ENCODE data around the gene MAJIN. TPM values are rescaled to one million over a fixed set of nuclear protein-coding genes. Genes with fewer than 3 reads are reported as not detected.

Gene MAJIN
- total and polyA plus RNA-seq, 4 donors = 0.09 to 0.31 TPM; not detected in 2

DNA sequence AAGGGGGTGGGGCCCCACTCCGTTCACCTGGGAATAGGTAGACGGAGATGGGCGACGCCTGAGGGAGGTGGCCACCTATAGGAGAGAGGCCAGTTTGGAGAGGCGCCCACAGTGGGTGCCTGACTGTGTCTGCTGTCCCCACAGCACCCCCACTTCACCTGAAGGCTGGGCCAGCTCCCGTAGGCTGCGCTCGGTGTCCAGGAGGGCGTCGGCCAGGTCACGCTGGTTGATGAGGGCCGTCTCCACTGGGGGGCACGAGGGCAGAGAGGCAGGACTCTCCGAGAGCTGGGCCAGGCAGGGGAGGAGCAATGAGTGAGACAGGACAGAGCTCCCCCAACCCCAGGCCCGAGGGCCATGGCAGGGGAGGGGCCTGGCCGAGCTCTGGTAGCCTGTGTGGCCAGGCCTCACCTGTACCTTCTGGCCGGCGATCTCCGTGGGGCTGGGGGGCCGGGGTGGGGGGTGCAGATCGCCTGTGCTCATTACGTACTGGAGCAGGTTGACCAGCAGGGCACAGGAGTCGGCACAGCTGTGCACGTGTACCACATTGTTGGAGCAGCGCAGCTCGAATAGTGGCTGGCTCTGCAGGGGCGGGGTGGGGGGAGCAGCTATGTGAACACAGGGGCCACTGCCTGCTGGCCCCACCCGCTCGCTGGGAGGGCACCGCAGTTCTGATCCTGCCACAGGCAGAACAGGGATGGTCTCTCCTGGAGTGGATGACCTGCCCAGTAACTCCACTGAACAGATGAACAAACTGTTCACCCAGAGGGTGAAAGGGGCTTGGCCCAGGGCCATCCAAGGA, 69.6 kb downstream of the MAJIN start:
- H3K9ac ChIP-seq (ENCODE audit: low read depth in 1 of 2, low read length in 2 of 2) = no peak overlapping the region
- H3K4me3 ChIP-seq (ENCODE audit: low read depth in 1 of 3, low read length in 3 of 3) = no peak overlapping the region

DNA sequence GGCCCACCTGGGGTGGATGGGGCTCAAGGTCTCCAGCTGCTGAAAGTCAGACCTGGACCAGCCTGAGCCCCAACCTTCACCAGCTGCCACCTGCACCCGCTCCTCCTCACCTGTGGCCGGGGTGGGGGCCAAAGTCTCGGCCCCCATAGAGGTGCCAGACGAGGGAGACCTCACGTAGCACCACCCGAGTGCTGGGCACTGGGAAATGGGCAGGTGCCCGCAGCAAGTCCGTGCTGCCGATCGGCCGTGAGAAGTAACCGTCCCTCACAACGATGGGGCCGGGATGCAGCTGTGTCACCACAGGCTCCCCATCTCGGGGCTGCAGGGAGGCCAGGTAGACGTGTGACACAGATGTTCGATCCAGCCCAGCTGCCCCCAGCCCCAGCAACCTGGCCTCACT, 71.1 kb downstream of the MAJIN start:
- WGBS = 95% methylated on average over 17 of the region's 17 CpGs
- TF ChIP-seq FOXA1 (IDR thresholded peaks at IDR 0.05) = no peak
- TF ChIP-seq, protein P1, sequence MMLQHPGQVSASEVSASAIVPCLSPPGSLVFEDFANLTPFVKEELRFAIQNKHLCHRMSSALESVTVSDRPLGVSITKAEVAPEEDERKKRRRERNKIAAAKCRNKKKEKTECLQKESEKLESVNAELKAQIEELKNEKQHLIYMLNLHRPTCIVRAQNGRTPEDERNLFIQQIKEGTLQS (IDR thresholded peaks at IDR 0.05) = no peak

More for the DNA sequence above, 69.6 kb downstream of the MAJIN start:
- WGBS = 91% methylated on average over 30 of the region's 30 CpGs
- TF ChIP-seq, protein P2, sequence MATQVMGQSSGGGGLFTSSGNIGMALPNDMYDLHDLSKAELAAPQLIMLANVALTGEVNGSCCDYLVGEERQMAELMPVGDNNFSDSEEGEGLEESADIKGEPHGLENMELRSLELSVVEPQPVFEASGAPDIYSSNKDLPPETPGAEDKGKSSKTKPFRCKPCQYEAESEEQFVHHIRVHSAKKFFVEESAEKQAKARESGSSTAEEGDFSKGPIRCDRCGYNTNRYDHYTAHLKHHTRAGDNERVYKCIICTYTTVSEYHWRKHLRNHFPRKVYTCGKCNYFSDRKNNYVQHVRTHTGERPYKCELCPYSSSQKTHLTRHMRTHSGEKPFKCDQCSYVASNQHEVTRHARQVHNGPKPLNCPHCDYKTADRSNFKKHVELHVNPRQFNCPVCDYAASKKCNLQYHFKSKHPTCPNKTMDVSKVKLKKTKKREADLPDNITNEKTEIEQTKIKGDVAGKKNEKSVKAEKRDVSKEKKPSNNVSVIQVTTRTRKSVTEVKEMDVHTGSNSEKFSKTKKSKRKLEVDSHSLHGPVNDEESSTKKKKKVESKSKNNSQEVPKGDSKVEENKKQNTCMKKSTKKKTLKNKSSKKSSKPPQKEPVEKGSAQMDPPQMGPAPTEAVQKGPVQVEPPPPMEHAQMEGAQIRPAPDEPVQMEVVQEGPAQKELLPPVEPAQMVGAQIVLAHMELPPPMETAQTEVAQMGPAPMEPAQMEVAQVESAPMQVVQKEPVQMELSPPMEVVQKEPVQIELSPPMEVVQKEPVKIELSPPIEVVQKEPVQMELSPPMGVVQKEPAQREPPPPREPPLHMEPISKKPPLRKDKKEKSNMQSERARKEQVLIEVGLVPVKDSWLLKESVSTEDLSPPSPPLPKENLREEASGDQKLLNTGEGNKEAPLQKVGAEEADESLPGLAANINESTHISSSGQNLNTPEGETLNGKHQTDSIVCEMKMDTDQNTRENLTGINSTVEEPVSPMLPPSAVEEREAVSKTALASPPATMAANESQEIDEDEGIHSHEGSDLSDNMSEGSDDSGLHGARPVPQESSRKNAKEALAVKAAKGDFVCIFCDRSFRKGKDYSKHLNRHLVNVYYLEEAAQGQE (IDR thresholded peaks at IDR 0.05) = no peak
- TF ChIP-seq, protein P3, sequence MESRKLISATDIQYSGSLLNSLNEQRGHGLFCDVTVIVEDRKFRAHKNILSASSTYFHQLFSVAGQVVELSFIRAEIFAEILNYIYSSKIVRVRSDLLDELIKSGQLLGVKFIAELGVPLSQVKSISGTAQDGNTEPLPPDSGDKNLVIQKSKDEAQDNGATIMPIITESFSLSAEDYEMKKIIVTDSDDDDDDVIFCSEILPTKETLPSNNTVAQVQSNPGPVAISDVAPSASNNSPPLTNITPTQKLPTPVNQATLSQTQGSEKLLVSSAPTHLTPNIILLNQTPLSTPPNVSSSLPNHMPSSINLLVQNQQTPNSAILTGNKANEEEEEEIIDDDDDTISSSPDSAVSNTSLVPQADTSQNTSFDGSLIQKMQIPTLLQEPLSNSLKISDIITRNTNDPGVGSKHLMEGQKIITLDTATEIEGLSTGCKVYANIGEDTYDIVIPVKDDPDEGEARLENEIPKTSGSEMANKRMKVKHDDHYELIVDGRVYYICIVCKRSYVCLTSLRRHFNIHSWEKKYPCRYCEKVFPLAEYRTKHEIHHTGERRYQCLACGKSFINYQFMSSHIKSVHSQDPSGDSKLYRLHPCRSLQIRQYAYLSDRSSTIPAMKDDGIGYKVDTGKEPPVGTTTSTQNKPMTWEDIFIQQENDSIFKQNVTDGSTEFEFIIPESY (IDR thresholded peaks at IDR 0.05) = no peak
- TF ChIP-seq HNF4A (conservative IDR thresholded peaks at IDR 0.05) (no peak), NR2F2 (IDR thresholded peaks at IDR 0.05) (no peak), FOXA1 (IDR thresholded peaks at IDR 0.05) (no peak), RXRA (IDR thresholded peaks at IDR 0.05) (no peak), YY1 (IDR thresholded peaks at IDR 0.05) (no peak)
- TF ChIP-seq, protein P4, sequence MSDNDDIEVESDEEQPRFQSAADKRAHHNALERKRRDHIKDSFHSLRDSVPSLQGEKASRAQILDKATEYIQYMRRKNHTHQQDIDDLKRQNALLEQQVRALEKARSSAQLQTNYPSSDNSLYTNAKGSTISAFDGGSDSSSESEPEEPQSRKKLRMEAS (IDR thresholded peaks at IDR 0.05) = no peak
- Histone ChIP-seq H3K4me1 (ENCODE audit: control insufficient read depth in 4 of 4, insufficient read depth in 4 of 4, low read length in 3 of 4) (no peaks in the 10 kb centered on the region), H3K27ac (ENCODE audit: low read depth in 1 of 2, low read length in 2 of 2) (no peak overlapping the region), H3K9me3 (ENCODE audit: control insufficient read depth in 4 of 4, low read length in 3 of 4) (no peaks in the 10 kb centered on the region), H3K36me3 (ENCODE audit: control insufficient read depth in 4 of 4, insufficient read depth in 3 of 4, low read depth in 1 of 4, low read length in 3 of 4) (peaks cover 39 to 84% (median 60%) of the 10 kb centered on the region in 4 donors), H3K27me3 (ENCODE audit: control insufficient read depth in 4 of 4, insufficient read depth in 4 of 4, low read length in 3 of 4) (no peaks in the 10 kb centered on the region)
- no peak for DNase-seq (ENCODE audit: low spot score)

DNA sequence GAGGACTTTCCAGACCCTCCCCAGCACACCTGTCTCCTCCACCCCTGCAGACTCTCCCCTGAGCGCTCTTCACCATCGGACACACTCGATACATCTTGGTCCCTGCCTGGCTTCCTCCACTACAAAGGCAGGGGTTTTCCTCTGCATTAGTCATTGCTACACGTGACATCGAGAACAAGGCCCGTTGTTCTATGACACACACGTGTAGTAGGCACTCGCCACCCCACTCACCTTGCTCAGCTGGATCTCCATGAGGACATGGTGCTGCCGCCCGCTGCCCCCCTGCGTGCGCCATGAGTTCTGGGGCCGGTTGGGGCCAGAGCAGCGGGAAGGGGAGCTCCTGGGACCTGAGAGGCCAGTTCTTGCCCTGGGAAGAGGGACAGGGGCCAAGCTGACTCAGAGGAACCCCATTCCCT, 71.6 kb downstream of the MAJIN start:
- Histone ChIP-seq H3K36me3 (ENCODE audit: control insufficient read depth in 4 of 4, insufficient read depth in 3 of 4, low read depth in 1 of 4, low read length in 3 of 4) (peaks cover 25 to 82% (median 50%) of the 10 kb centered on the region in 4 donors), H3K27ac (ENCODE audit: low read depth in 1 of 2, low read length in 2 of 2) (no peak overlapping the region), H3K27me3 (ENCODE audit: control insufficient read depth in 4 of 4, insufficient read depth in 4 of 4, low read length in 3 of 4) (no peaks in the 10 kb centered on the region), H3K4me1 (ENCODE audit: control insufficient read depth in 4 of 4, insufficient read depth in 4 of 4, low read length in 3 of 4) (no peaks in the 10 kb centered on the region), H3K9me3 (ENCODE audit: control insufficient read depth in 4 of 4, low read length in 3 of 4) (no peaks in the 10 kb centered on the region), H3K4me3 (ENCODE audit: low read depth in 1 of 3, low read length in 3 of 3) (no peak overlapping the region), H3K9ac (ENCODE audit: low read depth in 1 of 2, low read length in 2 of 2) (no peak overlapping the region)
- 95% methylated on average over 14 of the region's 14 CpGs for WGBS
- no peak for DNase-seq (ENCODE audit: low spot score)
- TF ChIP-seq, protein P4 (IDR thresholded peaks at IDR 0.05) = no peak
- no peak for TF ChIP-seq NR2F2 (IDR thresholded peaks at IDR 0.05)
- TF ChIP-seq RAD21 (IDR thresholded peaks at IDR 0.05) = no peak
- no peak for TF ChIP-seq GABPA (IDR thresholded peaks at IDR 0.05 in 1 of 2, conservative IDR thresholded peaks at IDR 0.05 in 1 of 2)
- no peak for TF ChIP-seq RXRA (IDR thresholded peaks at IDR 0.05)
- no peak for TF ChIP-seq FOXA1 (IDR thresholded peaks at IDR 0.05)
- no peak for TF ChIP-seq YY1 (IDR thresholded peaks at IDR 0.05)
- TF ChIP-seq, protein P3 (IDR thresholded peaks at IDR 0.05) = no peak
- TF ChIP-seq HNF4A (conservative IDR thresholded peaks at IDR 0.05) = no peak
- no peak for TF ChIP-seq TAF1 (conservative IDR thresholded peaks at IDR 0.05)
- no peak for TF ChIP-seq EGR1 (IDR thresholded peaks at IDR 0.05; ENCODE audit: low read depth in 2 of 2)
- no peak for TF ChIP-seq HNF4G (IDR thresholded peaks at IDR 0.05)
- no peak for TF ChIP-seq FOXA2 (IDR thresholded peaks at IDR 0.05)
- no peak for TF ChIP-seq SP1 (IDR thresholded peaks at IDR 0.05)

More for the DNA sequence above, 71.1 kb downstream of the MAJIN start:
- Histone ChIP-seq H3K9me3 (ENCODE audit: control insufficient read depth in 4 of 4, low read length in 3 of 4) (no peaks in the 10 kb centered on the region), H3K4me3 (ENCODE audit: low read depth in 1 of 3, low read length in 3 of 3) (no peak overlapping the region), H3K27ac (ENCODE audit: low read depth in 1 of 2, low read length in 2 of 2) (no peak overlapping the region), H3K36me3 (ENCODE audit: control insufficient read depth in 4 of 4, insufficient read depth in 3 of 4, low read depth in 1 of 4, low read length in 3 of 4) (peaks cover 29 to 82% (median 55%) of the 10 kb centered on the region in 4 donors), H3K4me1 (ENCODE audit: control insufficient read depth in 4 of 4, insufficient read depth in 4 of 4, low read length in 3 of 4) (no peaks in the 10 kb centered on the region), H3K9ac (ENCODE audit: low read depth in 1 of 2, low read length in 2 of 2) (no peak overlapping the region), H3K27me3 (ENCODE audit: control insufficient read depth in 4 of 4, insufficient read depth in 4 of 4, low read length in 3 of 4) (no peaks in the 10 kb centered on the region)
- DNase-seq (ENCODE audit: low spot score) = no peak

All from liver (tissue), 9 donors.